Measurements from ENCODE around the gene PLCG2.

- TF ChIP-seq CTCF (IDR thresholded peaks at IDR 0.05) (no peak), POLR2AphosphoS5 (IDR thresholded peaks at IDR 0.05; ENCODE audit: insufficient read depth in 1 of 2, low read depth in 1 of 2) (peak in 1 of 2 donors; percentile 58), POLR2A (IDR thresholded peaks at IDR 0.05) (no peak)
Measured at GRCh38 chr16:81866820-81867440, 87.8 kb downstream of the PLCG2 start.
